ENCODE results near the gene PLCB4.

The PLCB4 gene

DNA sequence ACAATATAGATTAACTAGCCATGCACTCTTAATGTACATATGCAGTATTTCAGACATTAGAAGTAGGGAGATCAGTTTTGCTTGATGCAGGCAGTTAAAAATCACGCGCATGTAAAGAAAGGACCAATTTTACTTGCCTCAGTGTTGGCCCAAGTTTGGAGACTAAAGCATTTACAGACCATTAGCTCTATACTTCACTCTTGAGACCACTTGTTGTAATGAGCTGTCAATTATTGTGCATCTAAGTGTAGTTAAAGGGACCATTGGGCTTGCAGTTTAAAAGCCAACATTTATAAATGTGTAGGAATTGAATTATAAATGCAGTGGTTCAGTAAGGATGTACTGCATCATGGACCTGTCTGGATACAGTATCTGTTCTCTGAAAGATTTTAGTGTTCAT is 53.7 kb downstream of the PLCB4 start:
- no peak overlapping the region; the same call in 1 of the 2 replicates for H3K4me3 ChIP-seq (ENCODE audit: low read depth, low read length)
- no peak for DNase-seq (ENCODE audit: low read depth)
- TF ChIP-seq, protein P1, sequence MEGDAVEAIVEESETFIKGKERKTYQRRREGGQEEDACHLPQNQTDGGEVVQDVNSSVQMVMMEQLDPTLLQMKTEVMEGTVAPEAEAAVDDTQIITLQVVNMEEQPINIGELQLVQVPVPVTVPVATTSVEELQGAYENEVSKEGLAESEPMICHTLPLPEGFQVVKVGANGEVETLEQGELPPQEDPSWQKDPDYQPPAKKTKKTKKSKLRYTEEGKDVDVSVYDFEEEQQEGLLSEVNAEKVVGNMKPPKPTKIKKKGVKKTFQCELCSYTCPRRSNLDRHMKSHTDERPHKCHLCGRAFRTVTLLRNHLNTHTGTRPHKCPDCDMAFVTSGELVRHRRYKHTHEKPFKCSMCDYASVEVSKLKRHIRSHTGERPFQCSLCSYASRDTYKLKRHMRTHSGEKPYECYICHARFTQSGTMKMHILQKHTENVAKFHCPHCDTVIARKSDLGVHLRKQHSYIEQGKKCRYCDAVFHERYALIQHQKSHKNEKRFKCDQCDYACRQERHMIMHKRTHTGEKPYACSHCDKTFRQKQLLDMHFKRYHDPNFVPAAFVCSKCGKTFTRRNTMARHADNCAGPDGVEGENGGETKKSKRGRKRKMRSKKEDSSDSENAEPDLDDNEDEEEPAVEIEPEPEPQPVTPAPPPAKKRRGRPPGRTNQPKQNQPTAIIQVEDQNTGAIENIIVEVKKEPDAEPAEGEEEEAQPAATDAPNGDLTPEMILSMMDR (IDR thresholded peaks at IDR 0.05; ENCODE audit: control insufficient read depth, extremely low read depth, insufficient read depth): no peak

DNA sequence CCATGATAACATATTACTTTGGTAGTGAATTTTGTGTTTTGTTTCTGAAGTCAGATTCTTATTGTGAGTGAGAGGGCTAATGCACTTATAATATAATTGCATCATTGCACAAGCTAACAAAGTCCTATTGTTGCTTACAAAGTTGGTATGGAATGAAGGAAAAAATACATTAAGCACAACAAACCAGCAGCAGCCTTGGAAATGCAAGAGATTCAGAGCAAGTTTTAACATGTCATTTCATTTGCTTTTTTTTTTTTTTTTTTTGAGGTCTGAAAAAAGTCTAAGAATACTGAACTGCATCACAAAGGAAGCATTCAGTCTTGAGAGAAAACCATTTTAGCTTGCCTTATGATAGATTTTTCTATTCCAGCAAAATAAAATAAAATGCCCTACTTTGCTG is 57.6 kb downstream of the PLCB4 start:
- TF ChIP-seq, protein P1 (IDR thresholded peaks at IDR 0.05; ENCODE audit: control insufficient read depth, extremely low read depth, insufficient read depth): no peak
- DNase-seq (ENCODE audit: low read depth): no peak
- H3K4me3 ChIP-seq (ENCODE audit: low read depth, low read length): no peak overlapping the region

DNA sequence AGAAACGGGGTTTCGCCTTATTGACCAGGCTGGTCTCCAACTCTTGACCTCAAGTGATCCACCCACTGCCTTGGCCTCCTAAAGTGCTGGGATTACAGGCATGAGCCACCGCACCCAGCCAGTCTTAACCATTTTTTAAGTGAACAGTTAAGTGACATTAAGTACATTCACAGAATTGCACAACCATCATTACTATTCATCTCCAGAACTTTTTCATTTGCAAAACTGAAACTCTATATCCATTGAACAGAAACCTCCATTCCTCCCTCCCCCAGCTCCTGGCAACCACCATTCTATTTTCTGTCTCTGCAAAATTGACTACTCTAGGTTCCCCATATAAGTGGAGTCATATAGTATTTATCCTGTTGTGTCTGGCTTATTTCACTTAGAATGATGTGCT is 59.7 kb downstream of the PLCB4 start:
- TF ChIP-seq, protein P1 (IDR thresholded peaks at IDR 0.05; ENCODE audit: control insufficient read depth, extremely low read depth, insufficient read depth): no peak
- no peak overlapping the region for H3K4me3 ChIP-seq (ENCODE audit: low read depth, low read length)
- DNase-seq (ENCODE audit: low read depth): no peak

DNA sequence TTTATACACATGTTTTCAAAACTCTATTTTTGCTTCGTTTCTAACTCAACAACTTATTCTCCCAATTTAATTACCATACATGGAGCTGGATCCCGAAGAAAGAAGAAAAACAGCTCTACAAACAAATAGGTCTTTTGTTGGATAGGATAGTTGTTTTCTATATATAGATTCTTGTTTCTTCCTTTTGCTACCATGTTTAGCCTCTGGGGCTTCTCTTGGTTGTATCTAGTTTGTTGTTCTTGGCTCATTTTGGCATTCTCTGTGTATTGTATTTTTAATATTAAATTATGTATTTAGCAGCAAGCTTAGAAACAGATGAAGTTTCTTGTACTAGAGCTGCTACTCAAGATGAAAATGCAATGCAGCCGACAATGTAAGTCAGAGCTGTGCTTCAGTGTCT is 60.9 kb downstream of the PLCB4 start:
- no peak for DNase-seq (ENCODE audit: low read depth)
- TF ChIP-seq, protein P1 (IDR thresholded peaks at IDR 0.05; ENCODE audit: control insufficient read depth, extremely low read depth, insufficient read depth): no peak
- no peak overlapping the region for H3K4me3 ChIP-seq (ENCODE audit: low read depth, low read length)

DNA sequence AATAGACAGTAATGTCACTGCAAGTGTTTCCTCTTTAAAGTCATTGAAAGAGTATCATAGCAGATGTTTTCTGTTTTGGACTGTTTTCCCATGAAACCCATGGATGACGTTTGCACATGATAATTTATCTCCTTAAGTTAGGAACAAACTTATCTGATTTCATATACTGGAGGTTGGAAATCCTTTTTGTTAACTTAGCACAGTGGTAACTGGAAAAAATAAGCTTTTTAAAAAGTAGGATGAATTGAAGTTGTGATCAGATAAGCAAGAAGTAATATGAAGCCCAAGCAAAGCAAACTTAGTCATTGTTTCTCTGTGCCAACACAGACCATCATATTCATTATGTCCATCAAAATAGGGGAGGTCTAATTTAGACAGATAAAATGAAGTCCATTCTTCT is 61.6 kb downstream of the PLCB4 start:
- DNase-seq (ENCODE audit: low read depth): no peak
- TF ChIP-seq, protein P1 (IDR thresholded peaks at IDR 0.05; ENCODE audit: control insufficient read depth, extremely low read depth, insufficient read depth): no peak
- no peak overlapping the region for H3K4me3 ChIP-seq (ENCODE audit: low read depth, low read length)

DNA sequence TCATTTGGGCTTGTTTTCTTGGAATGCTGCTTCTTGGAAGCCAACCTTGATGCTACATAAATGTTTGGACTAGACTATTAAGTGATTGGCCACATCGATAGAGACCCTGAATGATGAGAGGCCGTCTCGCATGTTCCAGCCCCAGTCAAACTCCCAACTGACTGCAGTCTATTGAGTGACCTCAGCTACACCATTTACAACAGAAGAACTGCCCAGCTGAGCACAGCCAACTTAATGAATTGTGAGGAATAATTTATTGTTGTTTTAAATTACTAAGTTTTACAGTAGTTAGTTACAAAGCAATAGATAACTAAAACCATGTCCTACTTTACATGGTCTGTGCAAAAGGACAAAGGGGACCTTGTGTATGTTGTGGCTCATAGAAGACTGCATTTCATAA is 63.0 kb downstream of the PLCB4 start:
- H3K4me3 ChIP-seq (ENCODE audit: low read depth, low read length): no peak overlapping the region
- TF ChIP-seq, protein P1 (IDR thresholded peaks at IDR 0.05; ENCODE audit: control insufficient read depth, extremely low read depth, insufficient read depth): no peak
- no peak for DNase-seq (ENCODE audit: low read depth)

DNA sequence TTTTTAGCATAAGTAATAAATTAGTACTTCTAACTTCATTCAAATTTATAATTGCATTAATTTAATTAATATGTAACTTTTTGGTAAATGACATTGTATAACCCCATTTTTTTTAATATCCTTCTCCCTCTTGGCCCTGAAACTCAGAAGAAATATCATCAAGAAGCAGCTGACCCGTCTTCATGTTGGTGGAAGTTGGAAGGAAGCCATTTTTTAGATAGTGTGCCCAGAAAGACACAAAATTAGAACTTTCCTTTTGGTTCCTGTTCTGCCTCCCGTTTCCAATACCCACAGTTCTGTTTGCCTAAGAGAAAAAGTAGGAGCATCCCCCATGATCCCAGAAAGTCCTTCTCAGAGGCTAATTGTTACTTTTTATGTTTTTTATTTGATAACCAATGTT is 65.5 kb downstream of the PLCB4 start:
- TF ChIP-seq, protein P1 (IDR thresholded peaks at IDR 0.05; ENCODE audit: control insufficient read depth, extremely low read depth, insufficient read depth): no peak
- no peak overlapping the region for H3K4me3 ChIP-seq (ENCODE audit: low read depth, low read length)
- no peak for DNase-seq (ENCODE audit: low read depth)
